Activated T-helper 1 cell treated with anti-CD3 and anti-CD28 coated beads, Interleukin-12 subunit alpha, Interleukin-12 subunit beta, Interleukin-2, Interleukin-4 antibody, amounts not matched to agents 30 ng/mL and 10 ng/mL and 1 ng/mL, durations not matched to agents 14 hours and 24 hours and 36 hours (primary cell): ENCODE data around the gene OSBPL9. TPM values are rescaled to one million over a fixed set of nuclear protein-coding genes. Genes with fewer than 3 reads are reported as not detected.
A peak's percentile ranks its signal among the peaks of the same experiment; 100 is the strongest.

Experiments used
- DNase-seq: peaks from one replicate; pipeline ENCODE4 v3.0.0; 2021; ENCODE audit warnings: low spot score
- H3K27ac Mint-ChIP-seq: one replicate; pipeline ENCODE4 v1.8.0; 2021; ENCODE audit warnings: mild to moderate bottlenecking, mixed read lengths
- H3K27me3 Mint-ChIP-seq: one replicate; pipeline ENCODE4 v1.8.0; 2022; ENCODE audit warnings: mild to moderate bottlenecking, moderate library complexity, mixed read lengths; ENCODE audit not compliant: insufficient read depth
- H3K36me3 Mint-ChIP-seq: one replicate; pipeline ENCODE4 v1.8.0; 2021; ENCODE audit warnings: low read depth, mixed read lengths
- H3K4me1 Mint-ChIP-seq: one replicate; pipeline ENCODE4 v1.8.0; 2021; ENCODE audit warnings: low read depth, mixed read lengths
- H3K4me3 Mint-ChIP-seq: one replicate; pipeline ENCODE4 v1.8.0; 2021; ENCODE audit warnings: mild to moderate bottlenecking, moderate library complexity, mixed read lengths
- H3K9me3 Mint-ChIP-seq: one replicate; pipeline ENCODE4 v1.8.0; 2021; ENCODE audit warnings: mixed read lengths
- intact Hi-C: fragments of 100-400 bp; cut with micrococcal nuclease; formaldehyde crosslinking; loops from one replicate; pipeline ENCODE4 v1.15.1; 2024
- total RNA-seq: library from RNA; stranded (reverse); gene quantifications from 2 replicates; pipeline ENCODE4 v1.2.3, GENCODE V29; 2022

The OSBPL9 gene
- total RNA-seq, result 48.1 and 48.8 TPM in 2 replicates

- no peaks in the 10 kb centered on the region for H3K9me3 Mint-ChIP-seq
- intact Hi-C loops, result loop anchor here (1.0 to 10.0 kb wide), 8 partner anchors 48 to 1708 kb away; partner anchors contain the start of genes BTF3L4, CC2D1B, EPS15 and LRP8
- H3K27me3 Mint-ChIP-seq, result peaks cover 5% of the 10 kb centered on the region
- H3K4me1 Mint-ChIP-seq, result peaks cover 22% of the 10 kb centered on the region
- H3K36me3 Mint-ChIP-seq, result no peaks in the 10 kb centered on the region
- H3K4me3 Mint-ChIP-seq, result peak within 1 kb of the TSS; percentile 100
- peak within 1 kb of the TSS; percentile 98 for H3K27ac Mint-ChIP-seq
- peak; percentile 79 for DNase-seq
These were observed at the start of gene OSBPL9 for GRCh38 chr1:51616903-51617708. OSBPL9 (plus strand) TSS chr1:51617092; CDS start chr1:51617111, 19 bp downstream.

GRCh38 chr1:51567653-51568052, 49.2 kb upstream of the OSBPL9 start:
- no peaks in the 10 kb centered on the region for H3K27me3 Mint-ChIP-seq
- H3K9me3 Mint-ChIP-seq, result no peaks in the 10 kb centered on the region
- peaks cover 3% of the 10 kb centered on the region for H3K36me3 Mint-ChIP-seq
- no peaks in the 10 kb centered on the region for H3K4me1 Mint-ChIP-seq
- intact Hi-C loops, result loop anchor here (2.0 to 5.0 kb wide), 3 partner anchors 49 to 160 kb away; partner anchors contain the start of genes EPS15 and OSBPL9
- H3K4me3 Mint-ChIP-seq, result no peak overlapping the region
- no peak overlapping the region for H3K27ac Mint-ChIP-seq
- DNase-seq, result no peak

- Mint-ChIP-seq H3K9me3 (no peaks in the 10 kb centered on the region), H3K4me1 (no peaks in the 10 kb centered on the region), H3K27ac (peak overlapping the region; percentile 90), H3K27me3 (no peaks in the 10 kb centered on the region), H3K4me3 (no peak overlapping the region), H3K36me3 (peaks cover 3% of the 10 kb centered on the region)
- intact Hi-C loops, result loop anchor here (2.0 to 5.0 kb wide), 3 partner anchors 48 to 159 kb away; partner anchors contain the start of genes EPS15 and OSBPL9
- DNase-seq, result no peak
These were observed 48.5 kb upstream of the OSBPL9 start for GRCh38 chr1:51568231-51568935.

- H3K9me3 Mint-ChIP-seq, result no peaks in the 10 kb centered on the region
- H3K4me1 Mint-ChIP-seq, result no peaks in the 10 kb centered on the region
- peak overlapping the region; percentile 90 for H3K27ac Mint-ChIP-seq
- H3K27me3 Mint-ChIP-seq, result no peaks in the 10 kb centered on the region
- no peaks in the 10 kb centered on the region for H3K36me3 Mint-ChIP-seq
- intact Hi-C loops, result loop anchor here (1.0 to 5.0 kb wide), 6 partner anchors 17 to 198 kb away; partner anchors contain the start of genes EPS15 and OSBPL9
- DNase-seq, result peak; percentile 29
- peak overlapping the region; percentile 38 for H3K4me3 Mint-ChIP-seq
These were observed 47.4 kb upstream of the OSBPL9 start for GRCh38 chr1:51569284-51570062.

- no peaks in the 10 kb centered on the region for H3K36me3 Mint-ChIP-seq
- DNase-seq, result no peak
- H3K27ac Mint-ChIP-seq, result peak overlapping the region; percentile 90
- H3K4me3 Mint-ChIP-seq, result peak overlapping the region; percentile 38
- peaks cover 4% of the 10 kb centered on the region for H3K4me1 Mint-ChIP-seq
- H3K27me3 Mint-ChIP-seq, result no peaks in the 10 kb centered on the region
- intact Hi-C loops, result loop anchor here (5.0 kb wide), 1 partner anchor 197 kb away; no protein-coding TSS in a partner anchor
- no peaks in the 10 kb centered on the region for H3K9me3 Mint-ChIP-seq
These were observed 46.7 kb upstream of the OSBPL9 start for GRCh38 chr1:51570063-51570710.

GRCh38 chr1:51572365-51572764, 44.5 kb upstream of the OSBPL9 start:
- Mint-ChIP-seq H3K4me3 (no peak overlapping the region), H3K9me3 (peaks cover 4% of the 10 kb centered on the region), H3K4me1 (peaks cover 25% of the 10 kb centered on the region), H3K27me3 (no peaks in the 10 kb centered on the region), H3K36me3 (peaks cover 6% of the 10 kb centered on the region), H3K27ac (no peak overlapping the region)
- intact Hi-C loops, result loop anchor here (5.0 kb wide), 1 partner anchor 195 kb away; no protein-coding TSS in a partner anchor
- no peak for DNase-seq

GRCh38 chr1:51574796-51575195, 42.1 kb upstream of the OSBPL9 start:
- H3K36me3 Mint-ChIP-seq, result peaks cover 6% of the 10 kb centered on the region
- peaks cover 41% of the 10 kb centered on the region for H3K4me1 Mint-ChIP-seq
- intact Hi-C loops, result loop anchor here (5.0 kb wide), 1 partner anchor 193 kb away; no protein-coding TSS in a partner anchor
- no peaks in the 10 kb centered on the region for H3K27me3 Mint-ChIP-seq
- H3K27ac Mint-ChIP-seq, result peak overlapping the region; percentile 59
- DNase-seq, result no peak
- H3K4me3 Mint-ChIP-seq, result no peak overlapping the region
- peaks cover 8% of the 10 kb centered on the region for H3K9me3 Mint-ChIP-seq

- Mint-ChIP-seq H3K4me1 (peaks cover 41% of the 10 kb centered on the region), H3K27me3 (no peaks in the 10 kb centered on the region), H3K36me3 (peaks cover 6% of the 10 kb centered on the region), H3K4me3 (no peak overlapping the region), H3K27ac (peak overlapping the region; percentile 28), H3K9me3 (peaks cover 8% of the 10 kb centered on the region)
- DNase-seq, result no peak
- intact Hi-C loops, result no loop called here
These were observed 41.3 kb upstream of the OSBPL9 start for GRCh38 chr1:51575406-51576084.

- intact Hi-C loops, result no loop called here
- Mint-ChIP-seq H3K9me3 (peaks cover 8% of the 10 kb centered on the region), H3K27me3 (no peaks in the 10 kb centered on the region), H3K4me3 (no peak overlapping the region), H3K27ac (peak overlapping the region; percentile 28), H3K36me3 (peaks cover 6% of the 10 kb centered on the region), H3K4me1 (peaks cover 41% of the 10 kb centered on the region)
- DNase-seq, result no peak
These were observed 40.8 kb upstream of the OSBPL9 start for GRCh38 chr1:51576085-51576444.

- H3K4me1 Mint-ChIP-seq, result peaks cover 41% of the 10 kb centered on the region
- DNase-seq, result no peak
- no peaks in the 10 kb centered on the region for H3K27me3 Mint-ChIP-seq
- H3K9me3 Mint-ChIP-seq, result peaks cover 8% of the 10 kb centered on the region
- H3K4me3 Mint-ChIP-seq, result peak overlapping the region; percentile 12
- H3K27ac Mint-ChIP-seq, result no peak overlapping the region
- peaks cover 6% of the 10 kb centered on the region for H3K36me3 Mint-ChIP-seq
- intact Hi-C loops, result no loop called here
These were observed 40.0 kb upstream of the OSBPL9 start for GRCh38 chr1:51576923-51577322.

- peaks cover 8% of the 10 kb centered on the region for H3K9me3 Mint-ChIP-seq
- peaks cover 41% of the 10 kb centered on the region for H3K4me1 Mint-ChIP-seq
These were observed 38.3 kb upstream of the OSBPL9 start for GRCh38 chr1:51578383-51579109.

More at GRCh38 chr1:51578383-51579109, 38.3 kb upstream of the OSBPL9 start:
- no peaks in the 10 kb centered on the region for H3K27me3 Mint-ChIP-seq
- H3K36me3 Mint-ChIP-seq, result peaks cover 6% of the 10 kb centered on the region
- intact Hi-C loops, result no loop called here
- no peak for DNase-seq
- no peak overlapping the region for H3K27ac Mint-ChIP-seq
- peak overlapping the region; percentile 5 for H3K4me3 Mint-ChIP-seq
